Right atrium auricular region (tissue), 2 donors: ENCODE data around the gene BPGM. TPM values are rescaled to one million over a fixed set of nuclear protein-coding genes. Genes with fewer than 3 reads are reported as not detected.
"Not testable (repeated sequence)": the region's sequence is repeated elsewhere in the genome, so short reads cannot be mapped to it uniquely, and the experiment has no call there.

Source experiments
- DNase-seq: peaks from one replicate; pipeline ENCODE4 v3.0.0-alpha.2; 2019; ENCODE audit warnings: low spot score
- H3K27ac ChIP-seq, 2 donors: fragments of 200-600 bp; sonication (generic); 1 replicate in 1 of 2; 2 replicates in 1 of 2; pipeline ENCODE4 v1.5.1; 2016 to 2019
- H3K27me3 ChIP-seq, 2 donors: fragments of 200-600 bp; sonication (generic); one replicate each; pipeline versions ENCODE4 v1.5.1 to v1.6.0; 2017 to 2019
- H3K36me3 ChIP-seq: fragments of 200-600 bp; sonication (generic); one replicate; pipeline ENCODE4 v1.5.1; 2016
- H3K4me1 ChIP-seq, 2 donors: fragments of 200-600 bp; sonication (generic); one replicate each; pipeline versions ENCODE4 v1.5.1 to v1.6.0; 2017 to 2019
- H3K4me3 ChIP-seq, 2 donors: fragments of 200-600 bp; sonication (generic); 1 replicate in 1 of 2; 2 replicates in 1 of 2; pipeline ENCODE4 v1.5.1; 2017 to 2019; ENCODE audit warnings: mild to moderate bottlenecking in 1 of 2, moderate library complexity in 1 of 2
- H3K9me3 ChIP-seq, 2 donors: fragments of 200-600 bp; sonication (generic); one replicate each; pipeline ENCODE4 v1.5.1; 2019
- CTCF ChIP-seq, 2 donors: fragments of 200-600 bp; sonication (generic); IDR thresholded peaks; one replicate each; pipeline ENCODE4 v1.5.1; 2019; ENCODE audit warnings: antibody characterized with exemption in 2 of 2
- total RNA-seq, 2 donors: library from RNA; depleted of rRNA; stranded (reverse); fragments of >200 nt; gene quantifications; one replicate each; pipeline ENCODE4 v1.1.0, GENCODE V29; 2016

BPGM gene
- total RNA-seq, 2 donors from 2014 or later: 12.5 to 16.7 TPM

DNA sequence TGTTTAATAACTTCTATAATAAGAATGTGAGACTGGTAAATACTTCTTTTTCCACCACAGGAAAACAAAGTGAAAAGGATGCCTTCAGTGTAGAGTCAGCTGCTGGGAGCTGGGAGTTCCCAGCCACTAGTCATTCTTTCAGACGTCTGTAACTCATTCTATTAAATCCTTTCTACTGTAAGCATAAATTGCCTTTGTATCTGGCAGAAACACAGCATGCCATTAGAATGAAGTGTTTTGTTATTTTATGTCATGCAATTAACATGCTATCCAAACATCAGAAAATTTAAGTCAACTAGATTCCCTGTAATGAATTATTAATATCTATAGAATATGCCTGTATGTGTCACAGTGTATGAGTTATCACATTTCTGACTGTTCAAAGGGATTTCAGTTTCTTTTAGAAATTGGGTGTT lies 14.3 kb downstream of the BPGM start:
- Histone ChIP-seq H3K27me3 (no peaks in the 10 kb centered on the region), H3K9me3 (no peaks in the 10 kb centered on the region), H3K36me3 (peaks cover 12% of the 10 kb centered on the region), H3K4me1 (no peaks in the 10 kb centered on the region), H3K4me3 (no peak overlapping the region), H3K27ac (no peak overlapping the region)
- no peak for DNase-seq
- TF ChIP-seq CTCF (IDR thresholded peaks at IDR 0.05): no peak

DNA sequence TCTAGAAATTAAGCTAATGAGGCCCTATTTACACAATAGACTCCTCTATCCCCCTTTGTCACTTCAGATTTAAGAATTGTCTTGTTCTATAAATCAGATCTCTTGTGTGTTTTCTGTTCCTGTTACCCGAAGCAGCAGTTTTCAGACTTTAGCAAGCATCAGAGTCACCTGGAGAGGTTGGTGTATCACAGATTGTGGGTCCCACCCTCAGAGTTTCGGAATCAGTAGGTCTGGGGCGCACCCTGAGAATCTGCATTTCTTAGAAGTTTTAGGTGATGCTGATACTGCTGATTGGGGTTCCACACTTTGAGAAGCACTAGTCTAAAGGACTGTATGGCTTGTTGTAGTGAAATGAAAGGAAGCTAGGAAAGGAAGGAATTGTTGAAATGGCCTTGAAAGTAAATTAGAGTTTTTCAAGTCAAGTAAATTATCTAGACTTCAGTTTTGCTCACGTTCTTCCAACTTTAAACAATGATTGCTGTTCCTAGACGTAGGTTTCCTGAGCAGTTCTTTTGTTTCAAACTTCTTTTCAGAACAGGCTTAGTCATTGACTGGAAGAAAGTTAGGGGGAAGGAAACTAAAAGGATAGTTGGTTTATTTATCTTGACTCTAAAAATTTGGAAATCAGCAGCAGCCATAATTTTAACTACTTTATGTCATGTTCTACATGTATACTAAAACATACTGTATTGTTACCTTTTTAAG lies 15.7 kb downstream of the BPGM start:
- no peaks in the 10 kb centered on the region for H3K4me1 ChIP-seq
- H3K9me3 ChIP-seq: no peaks in the 10 kb centered on the region
- H3K4me3 ChIP-seq: no peak overlapping the region
- H3K36me3 ChIP-seq: peaks cover 12% of the 10 kb centered on the region
- TF ChIP-seq CTCF (IDR thresholded peaks at IDR 0.05): no peak
- no peak for DNase-seq
- no peak overlapping the region for H3K27ac ChIP-seq
- H3K27me3 ChIP-seq: no peaks in the 10 kb centered on the region

DNA sequence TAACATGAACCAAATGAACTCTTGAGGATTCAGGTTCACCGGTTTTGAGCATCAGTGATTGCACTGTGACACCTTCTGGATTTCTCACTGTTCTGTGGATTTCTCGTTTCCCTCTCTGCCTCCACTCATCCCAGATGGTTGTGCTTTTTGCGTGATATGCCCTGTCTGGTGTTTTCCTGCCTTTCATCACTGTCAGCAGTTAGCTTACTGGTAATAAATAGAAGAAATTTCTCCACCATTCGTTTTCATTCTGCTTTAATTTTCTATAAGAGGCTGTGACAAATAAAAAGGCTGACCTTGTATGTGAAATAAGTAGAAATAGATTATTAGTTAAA lies 16.2 kb downstream of the BPGM start:
- Histone ChIP-seq H3K4me3 (no peak overlapping the region), H3K27ac (no peak overlapping the region), H3K9me3 (no peaks in the 10 kb centered on the region), H3K4me1 (no peaks in the 10 kb centered on the region), H3K27me3 (no peaks in the 10 kb centered on the region), H3K36me3 (peaks cover 12% of the 10 kb centered on the region)
- no peak for DNase-seq
- TF ChIP-seq CTCF (IDR thresholded peaks at IDR 0.05): no peak

DNA sequence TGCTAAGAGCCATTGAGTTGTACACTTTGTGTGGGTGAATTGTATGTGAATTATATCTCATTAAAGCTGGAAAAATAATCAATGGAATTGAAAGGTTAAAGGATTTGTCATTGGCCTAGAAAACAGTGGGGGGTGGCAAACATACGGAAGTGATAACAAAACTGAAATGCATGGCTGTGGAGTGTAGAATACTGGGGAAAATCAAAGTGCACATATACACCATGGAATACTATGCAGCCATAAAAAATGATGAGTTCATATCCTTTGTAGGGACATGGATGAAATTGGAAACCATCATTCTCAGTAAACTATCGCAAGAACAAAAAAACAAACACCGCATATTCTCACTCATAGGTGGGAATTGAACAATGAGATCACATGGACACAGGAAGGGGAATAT lies 18.4 kb downstream of the BPGM start:
- peaks cover 12% of the 10 kb centered on the region for H3K36me3 ChIP-seq
- H3K9me3 ChIP-seq, DNase-seq, H3K4me1 ChIP-seq, H3K4me3 ChIP-seq, H3K27me3 ChIP-seq, H3K27ac ChIP-seq: not testable (repeated sequence)

DNA sequence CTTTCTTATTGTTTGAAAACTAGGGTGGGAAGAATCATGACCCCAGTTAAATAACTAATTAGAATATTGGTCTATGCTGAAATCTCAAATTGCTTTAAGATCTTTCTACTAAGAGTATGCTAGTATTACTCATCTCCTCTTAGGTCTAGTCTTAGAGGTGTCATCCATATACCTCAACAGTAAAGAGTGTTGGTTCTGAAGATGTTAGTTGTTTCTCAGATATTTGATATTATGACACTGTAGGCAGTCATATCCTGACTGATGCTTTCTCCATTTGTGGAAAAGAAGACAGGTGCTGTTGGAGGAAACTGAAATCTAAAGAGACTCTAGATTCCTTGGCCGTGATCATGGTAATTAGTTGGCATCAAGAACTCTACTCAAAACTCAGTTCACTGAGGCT lies 21.2 kb downstream of the BPGM start:
- no peak for DNase-seq
- no peak overlapping the region for H3K4me3 ChIP-seq
- no peaks in the 10 kb centered on the region for H3K27me3 ChIP-seq
- TF ChIP-seq CTCF (IDR thresholded peaks at IDR 0.05): no peak
- H3K4me1 ChIP-seq: peaks cover 0 to 11% of the 10 kb centered on the region in 2 donors
- H3K9me3 ChIP-seq: no peaks in the 10 kb centered on the region
- H3K36me3 ChIP-seq: no peaks in the 10 kb centered on the region
- H3K27ac ChIP-seq: no peak overlapping the region

GRCh38 chr7:134669388-134669787 lies 22.7 kb downstream of the BPGM start:
- Histone ChIP-seq H3K9me3 (no peaks in the 10 kb centered on the region), H3K27ac (no peak overlapping the region)

More at GRCh38 chr7:134669388-134669787, 22.7 kb downstream of the BPGM start:
- Histone ChIP-seq H3K36me3 (no peaks in the 10 kb centered on the region), H3K27me3 (no peaks in the 10 kb centered on the region), H3K4me3 (no peak overlapping the region), H3K4me1 (peaks cover 0 to 11% of the 10 kb centered on the region in 2 donors)
- no peak for DNase-seq
- no peak for TF ChIP-seq CTCF (IDR thresholded peaks at IDR 0.05)
